Airway epithelial cell (primary cell): ENCODE results near the gene WDR19. TPM values are rescaled to one million over a fixed set of nuclear protein-coding genes. Genes with fewer than 3 reads are reported as not detected.

Source experiments
- total RNA-seq: library from RNA; depleted of rRNA; stranded (reverse); fragments of >200 nt; gene quantifications from 2 replicates; pipeline ENCODE4 v1.2.3, GENCODE V29; 2015

The WDR19 gene
- total RNA-seq = 4.2 and 8.1 TPM in 2 replicates

DNA sequence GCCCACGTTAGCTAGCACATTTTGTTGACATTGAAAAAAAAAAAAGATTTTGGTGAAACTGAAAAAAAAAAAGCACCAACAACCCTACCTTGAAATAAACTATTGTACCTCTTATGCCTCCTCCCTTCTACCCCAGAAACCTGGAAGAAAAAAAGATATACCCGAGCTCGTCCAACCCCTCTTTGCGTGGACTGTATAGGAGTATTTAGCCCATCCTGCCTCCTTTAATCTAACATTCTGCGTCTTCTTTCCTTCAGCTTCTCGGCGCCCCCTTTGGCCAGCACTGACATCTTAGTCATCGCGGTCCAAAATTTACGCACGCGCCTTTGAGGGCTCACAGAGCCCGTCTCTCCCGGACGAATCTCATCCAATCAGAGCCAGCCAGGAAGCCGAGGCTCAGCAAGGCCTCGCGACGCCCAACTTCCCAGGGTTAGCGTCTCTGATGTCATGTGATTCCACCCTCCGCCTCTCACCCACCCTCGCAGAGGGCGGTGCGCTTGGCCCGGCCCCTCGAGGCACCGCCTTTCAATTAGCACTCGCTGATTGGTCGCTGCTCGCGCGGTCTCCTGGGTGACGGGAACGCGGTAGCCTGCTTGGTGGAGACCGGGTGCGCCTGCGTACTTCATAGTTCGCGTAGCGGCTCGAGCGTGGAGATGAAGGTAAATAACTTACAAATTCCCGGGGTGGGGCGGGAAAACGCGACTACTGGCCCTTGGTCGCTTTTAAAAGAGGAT, at the start of gene WDR19:
WDR19 (plus strand) TSS at position 625 of the 734 bp plus-strand sequence; CDS start at position 654, 29 bp downstream.

Other genes starting within 250 kb of the WDR19 start
- gene TMEM156, start 150.1 kb upstream of the WDR19 start, total RNA-seq = 9.2 and 9.5 TPM in 2 replicates
- gene KLHL5, start 120.3 kb upstream of the WDR19 start, total RNA-seq = 43.9 and 44.2 TPM in 2 replicates
- gene RFC1, start 183.8 kb downstream of the WDR19 start, total RNA-seq = 31.2 and 31.9 TPM in 2 replicates
- gene KLB, start 224.4 kb downstream of the WDR19 start, total RNA-seq = 0.07 TPM in 1 of 2 replicates, not detected in the other